Stomach smooth muscle (tissue), 2 donors: ENCODE measurements around the gene YAF2.
"Not testable (repeated sequence)": the region's sequence is repeated elsewhere in the genome, so short reads cannot be mapped to it uniquely, and the experiment has no call there.

Experiments used
- H3K27ac ChIP-seq: one replicate; pipeline ENCODE4 v1.7.0; 2013; ENCODE audit warnings: mild to moderate bottlenecking, low read length, inconsistent platforms
- H3K27me3 ChIP-seq, 2 donors: one replicate each; pipeline ENCODE4 v1.7.0; 2013; ENCODE audit warnings: low read length in 2 of 2; ENCODE audit not compliant: insufficient read depth in 2 of 2, control insufficient read depth in 1 of 2
- H3K36me3 ChIP-seq, 2 donors: one replicate each; pipeline ENCODE4 v1.7.0; 2013; ENCODE audit warnings: low read length in 2 of 2; ENCODE audit not compliant: control insufficient read depth in 2 of 2, insufficient read depth in 2 of 2
- H3K4me1 ChIP-seq: one replicate; pipeline ENCODE4 v1.7.0; 2013; ENCODE audit warnings: low read length; ENCODE audit not compliant: control insufficient read depth, insufficient read depth
- H3K4me3 ChIP-seq, 2 donors: one replicate each; pipeline ENCODE4 v1.7.0; 2013; ENCODE audit warnings: low read length in 2 of 2
- H3K9ac ChIP-seq, 2 donors: one replicate each; pipeline ENCODE4 v1.7.0; 2013; ENCODE audit warnings: low read length in 2 of 2, mild to moderate bottlenecking in 1 of 2
- H3K9me3 ChIP-seq, 2 donors: one replicate each; pipeline ENCODE4 v1.7.0; 2013; ENCODE audit warnings: low read length in 2 of 2; ENCODE audit not compliant: control insufficient read depth in 2 of 2
- donor health status: healthy.
- donor health status: Pancreatic carcinoma.

YAF2 gene

GRCh38 chr12:42196723-42197603, 41.1 kb downstream of the YAF2 start:
- no peaks in the 10 kb centered on the region for H3K9me3 ChIP-seq
- peaks cover 0 to 2% of the 10 kb centered on the region in 2 donors for H3K36me3 ChIP-seq
- H3K4me1 ChIP-seq, result no peaks in the 10 kb centered on the region
- H3K4me3 ChIP-seq, result no peak overlapping the region
- no peak overlapping the region for H3K27ac ChIP-seq
- H3K9ac ChIP-seq, result no peak overlapping the region
- H3K27me3 ChIP-seq, result no peaks in the 10 kb centered on the region

GRCh38 chr12:42192686-42193085, 45.4 kb downstream of the YAF2 start:
- Histone ChIP-seq H3K9me3 (no peaks in the 10 kb centered on the region), H3K4me1 (no peaks in the 10 kb centered on the region), H3K4me3 (no peak overlapping the region), H3K9ac (no peak overlapping the region), H3K27ac (no peak overlapping the region), H3K27me3 (no peaks in the 10 kb centered on the region), H3K36me3 (no peaks in the 10 kb centered on the region)

- H3K27ac ChIP-seq, result no peak overlapping the region
- H3K9me3 ChIP-seq, result no peaks in the 10 kb centered on the region
- no peak overlapping the region for H3K4me3 ChIP-seq
- H3K36me3 ChIP-seq, result no peaks in the 10 kb centered on the region
- H3K9ac ChIP-seq, result no peak overlapping the region
- H3K27me3 ChIP-seq, result no peaks in the 10 kb centered on the region
- no peaks in the 10 kb centered on the region for H3K4me1 ChIP-seq
Observed at GRCh38 chr12:42192258-42192657, 45.8 kb downstream of the YAF2 start.

DNA sequence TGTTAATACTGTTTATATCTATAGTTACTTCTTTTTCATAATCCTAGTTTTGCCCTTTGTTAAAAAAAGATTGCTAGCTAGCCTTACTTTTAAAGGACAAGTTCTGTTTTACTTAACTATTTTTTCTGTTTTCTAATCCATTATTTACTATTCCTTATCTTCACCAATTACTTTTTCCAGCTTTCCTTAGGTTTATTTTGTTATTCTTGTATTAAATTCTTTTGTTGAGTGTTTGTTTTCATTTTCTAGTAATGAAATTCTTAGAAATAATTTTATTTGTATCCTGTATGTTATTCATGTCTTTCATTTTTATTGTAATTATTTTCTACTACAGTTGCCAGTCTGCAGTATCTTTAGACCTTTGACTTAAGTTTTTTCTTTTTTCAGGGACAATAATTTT, 47.7 kb downstream of the YAF2 start:
- no peaks in the 10 kb centered on the region for H3K4me1 ChIP-seq

GRCh38 chr12:42188275-42188674, 49.8 kb downstream of the YAF2 start:
- H3K4me3 ChIP-seq, H3K9ac ChIP-seq, H3K36me3 ChIP-seq, H3K9me3 ChIP-seq, H3K27ac ChIP-seq, H3K4me1 ChIP-seq, H3K27me3 ChIP-seq: not testable (repeated sequence)

More for the DNA sequence above, 47.7 kb downstream of the YAF2 start:
- no peaks in the 10 kb centered on the region for H3K27me3 ChIP-seq
- H3K36me3 ChIP-seq, result no peaks in the 10 kb centered on the region
- H3K9ac ChIP-seq, result no peak overlapping the region
- H3K4me3 ChIP-seq, result no peak overlapping the region
- H3K27ac ChIP-seq, result no peak overlapping the region
- H3K9me3 ChIP-seq, result no peaks in the 10 kb centered on the region

- H3K9me3 ChIP-seq, result no peaks in the 10 kb centered on the region
- peaks cover under 1 to 3% of the 10 kb centered on the region in 2 donors for H3K36me3 ChIP-seq
- no peak overlapping the region for H3K4me3 ChIP-seq
- no peak overlapping the region for H3K27ac ChIP-seq
- no peaks in the 10 kb centered on the region for H3K27me3 ChIP-seq
- no peak overlapping the region for H3K9ac ChIP-seq
- no peaks in the 10 kb centered on the region for H3K4me1 ChIP-seq
Observed at GRCh38 chr12:42187799-42188198, 50.2 kb downstream of the YAF2 start.

DNA sequence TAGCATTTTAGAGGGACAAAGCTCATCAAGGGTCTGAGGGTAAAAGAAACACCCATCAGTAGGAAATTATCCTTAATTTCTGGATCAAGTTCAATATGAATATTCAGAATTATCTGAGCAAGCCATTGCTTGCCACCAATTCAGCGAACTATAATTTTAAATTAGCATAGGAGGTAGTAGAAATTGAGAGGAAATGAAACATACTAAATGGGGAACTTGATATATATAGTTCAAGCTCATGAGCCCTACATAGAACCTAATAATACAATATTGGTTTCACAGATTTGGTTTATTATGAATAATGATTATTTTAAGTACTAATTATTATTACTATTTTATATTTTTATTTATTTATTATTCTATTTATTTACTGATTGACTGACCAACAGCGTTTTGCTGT, 51.3 kb downstream of the YAF2 start:
- Histone ChIP-seq H3K4me3 (no peak overlapping the region), H3K9me3 (no peaks in the 10 kb centered on the region), H3K4me1 (no peaks in the 10 kb centered on the region), H3K27ac (no peak overlapping the region), H3K36me3 (peaks cover 2 to 3% of the 10 kb centered on the region in 2 donors), H3K9ac (no peak overlapping the region), H3K27me3 (no peaks in the 10 kb centered on the region)

DNA sequence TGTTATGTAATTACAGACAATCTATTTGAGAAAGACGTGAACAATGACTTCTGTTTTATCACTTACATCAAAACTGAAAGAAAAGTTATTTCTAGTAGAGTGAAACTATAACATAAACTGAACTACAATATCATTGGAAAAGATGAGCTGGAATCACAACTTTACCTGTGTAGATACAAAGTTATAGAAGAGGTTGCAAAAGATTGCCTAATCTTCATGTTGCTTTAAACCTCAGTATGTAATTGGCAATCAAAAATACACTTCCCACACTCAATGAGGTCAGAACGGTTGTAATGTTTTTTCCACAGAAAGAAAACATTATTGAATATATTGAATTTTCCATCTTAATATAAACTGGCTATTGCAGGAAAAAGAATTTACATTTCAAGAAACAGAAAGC, 55.7 kb downstream of the YAF2 start:
- Histone ChIP-seq H3K27me3 (no peaks in the 10 kb centered on the region), H3K9me3 (no peaks in the 10 kb centered on the region), H3K27ac (no peak overlapping the region), H3K9ac (no peak overlapping the region), H3K4me1 (no peaks in the 10 kb centered on the region), H3K36me3 (peaks cover 3 to 7% of the 10 kb centered on the region in 2 donors), H3K4me3 (no peak overlapping the region)

- H3K9ac ChIP-seq, result no peak overlapping the region
- peaks cover 3 to 7% of the 10 kb centered on the region in 2 donors for H3K36me3 ChIP-seq
- no peaks in the 10 kb centered on the region for H3K4me1 ChIP-seq
- H3K9me3 ChIP-seq, result no peaks in the 10 kb centered on the region
- no peak overlapping the region for H3K27ac ChIP-seq
- no peaks in the 10 kb centered on the region for H3K27me3 ChIP-seq
- no peak overlapping the region for H3K4me3 ChIP-seq
Observed at GRCh38 chr12:42180990-42181596, 57.0 kb downstream of the YAF2 start.

GRCh38 chr12:42178101-42178500, 59.9 kb downstream of the YAF2 start:
- Histone ChIP-seq H3K9ac (no peak overlapping the region), H3K4me1 (no peaks in the 10 kb centered on the region)

GRCh38 chr12:42174978-42175377, 63.1 kb downstream of the YAF2 start:
- Histone ChIP-seq H3K9ac (no peak overlapping the region), H3K9me3 (no peaks in the 10 kb centered on the region), H3K4me1 (no peaks in the 10 kb centered on the region), H3K36me3 (peaks cover 0 to 3% of the 10 kb centered on the region in 2 donors), H3K4me3 (no peak overlapping the region), H3K27me3 (no peaks in the 10 kb centered on the region), H3K27ac (no peak overlapping the region)

More at GRCh38 chr12:42178101-42178500, 59.9 kb downstream of the YAF2 start:
- Histone ChIP-seq H3K27me3 (no peaks in the 10 kb centered on the region), H3K27ac (no peak overlapping the region), H3K9me3 (no peaks in the 10 kb centered on the region), H3K36me3 (peaks cover 0 to 7% of the 10 kb centered on the region in 2 donors), H3K4me3 (no peak overlapping the region)
